ENCODE results near the gene EIF3I.

Gene EIF3I

GRCh38 chr1:32266921-32267591 lies 44.8 kb downstream of the EIF3I start:
- DNase-seq, result no peak

- no peak for DNase-seq
Measured at GRCh38 chr1:32269744-32270143, 47.5 kb downstream of the EIF3I start.

- DNase-seq, result no peak
Measured at GRCh38 chr1:32272557-32273390, 50.6 kb downstream of the EIF3I start.

- no peak for DNase-seq
Measured at GRCh38 chr1:32273391-32274208, 51.4 kb downstream of the EIF3I start.

GRCh38 chr1:32274646-32275340 lies 52.6 kb downstream of the EIF3I start:
- DNase-seq, result no peak

- no peak for DNase-seq
Measured at GRCh38 chr1:32275424-32275823, 53.2 kb downstream of the EIF3I start.

- no peak for DNase-seq
Measured at GRCh38 chr1:32276032-32276782, 54.0 kb downstream of the EIF3I start.

All from OCI-M1 (cell line).